CD1c-positive myeloid dendritic cell (primary cell): Measurements from ENCODE around the gene BARX2.
"Not testable (repeated sequence)": the region's sequence is repeated elsewhere in the genome, so short reads cannot be mapped to it uniquely, and the experiment has no call there.

ENCODE experiments used
- DNase-seq: peaks from one replicate; pipeline ENCODE4 v3.0.0-alpha.2; 2016; ENCODE audit errors: extremely low spot score

Gene BARX2, protein sequence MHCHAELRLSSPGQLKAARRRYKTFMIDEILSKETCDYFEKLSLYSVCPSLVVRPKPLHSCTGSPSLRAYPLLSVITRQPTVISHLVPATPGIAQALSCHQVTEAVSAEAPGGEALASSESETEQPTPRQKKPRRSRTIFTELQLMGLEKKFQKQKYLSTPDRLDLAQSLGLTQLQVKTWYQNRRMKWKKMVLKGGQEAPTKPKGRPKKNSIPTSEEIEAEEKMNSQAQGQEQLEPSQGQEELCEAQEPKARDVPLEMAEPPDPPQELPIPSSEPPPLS

DNA sequence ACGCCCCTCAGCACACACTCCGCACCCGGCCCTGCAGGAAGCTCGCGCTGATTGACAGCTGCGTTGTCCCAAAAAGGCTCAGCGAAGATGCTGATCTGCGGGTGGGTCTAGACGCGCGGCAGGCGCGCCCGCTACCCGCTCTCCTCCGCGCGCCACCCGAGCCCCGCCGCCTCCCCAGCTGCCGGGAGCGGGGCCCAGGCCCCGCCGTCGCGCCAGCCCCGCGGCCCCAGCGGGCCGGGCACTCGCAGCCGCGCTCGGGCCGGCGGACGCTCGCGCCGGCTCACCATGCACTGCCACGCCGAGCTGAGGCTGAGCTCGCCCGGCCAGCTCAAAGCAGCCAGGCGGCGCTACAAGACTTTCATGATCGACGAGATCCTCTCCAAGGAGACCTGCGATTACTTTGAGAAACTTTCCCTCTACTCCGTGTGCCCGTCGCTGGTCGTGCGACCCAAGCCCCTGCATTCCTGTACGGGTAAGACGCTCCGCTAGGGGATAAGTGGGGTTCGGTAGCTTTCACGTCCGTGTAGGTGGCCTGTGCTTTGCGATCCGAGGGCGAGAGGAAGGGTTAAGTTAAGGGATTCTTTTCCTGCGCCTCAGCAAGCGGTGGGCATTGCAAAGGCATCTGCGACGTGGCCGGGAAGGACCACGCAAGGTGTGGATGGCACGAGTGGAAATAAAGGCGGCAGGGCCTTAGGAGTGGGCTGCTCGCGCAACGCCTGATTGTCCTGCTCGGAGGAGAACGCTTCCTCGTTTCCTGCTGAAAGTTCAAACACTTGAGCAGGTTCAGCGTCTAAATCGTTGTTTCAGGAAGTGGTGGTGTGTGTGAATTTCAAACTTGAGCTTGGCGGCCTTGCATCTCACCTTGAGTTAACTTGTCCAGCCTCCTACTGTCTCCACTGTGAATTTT lies at the start of gene BARX2:
Gene BARX2 (plus strand): TSS at position 98 of the 907 bp plus-strand sequence. CDS start 188 bp downstream, at position 286.
- no peak for DNase-seq

DNA sequence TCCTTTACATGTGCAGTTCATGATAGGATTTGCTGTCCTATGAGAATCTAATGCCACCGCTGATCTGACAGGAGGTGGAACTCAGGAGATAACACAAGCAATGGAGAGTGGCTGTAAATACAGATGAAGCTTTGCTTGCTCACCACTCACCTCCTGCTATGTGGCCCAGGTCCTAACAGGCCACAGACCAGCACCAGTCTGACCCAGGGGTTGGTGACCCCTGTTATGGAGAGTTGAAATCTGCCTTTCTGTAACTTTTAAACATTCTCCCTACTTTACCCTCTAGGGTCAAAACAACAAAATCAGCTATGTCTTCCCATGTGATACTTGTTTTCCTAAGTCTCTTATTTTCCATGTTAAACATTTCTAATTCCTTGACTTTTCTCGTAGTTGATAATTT lies 48.7 kb upstream of the BARX2 start:
- no peak for DNase-seq

DNA sequence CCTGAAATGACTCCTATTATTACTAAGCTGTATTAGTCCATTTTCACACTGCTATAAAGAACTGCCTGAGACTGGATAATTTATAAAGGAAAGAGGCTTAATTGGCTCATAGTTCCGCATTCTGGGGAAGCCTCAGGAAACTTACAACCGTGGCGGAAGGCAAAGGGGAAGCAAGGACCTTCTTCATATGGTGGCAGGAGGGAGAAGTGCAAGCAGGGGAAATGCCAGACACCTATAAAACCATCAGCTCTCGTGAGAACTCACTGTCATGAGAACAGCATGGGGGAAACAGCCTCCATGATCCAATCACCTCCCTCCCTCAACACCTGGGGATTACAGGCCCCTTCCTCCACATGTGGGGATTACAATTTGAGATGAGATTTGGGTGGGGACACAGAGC lies 47.9 kb upstream of the BARX2 start:
- DNase-seq: peak; percentile 77

DNA sequence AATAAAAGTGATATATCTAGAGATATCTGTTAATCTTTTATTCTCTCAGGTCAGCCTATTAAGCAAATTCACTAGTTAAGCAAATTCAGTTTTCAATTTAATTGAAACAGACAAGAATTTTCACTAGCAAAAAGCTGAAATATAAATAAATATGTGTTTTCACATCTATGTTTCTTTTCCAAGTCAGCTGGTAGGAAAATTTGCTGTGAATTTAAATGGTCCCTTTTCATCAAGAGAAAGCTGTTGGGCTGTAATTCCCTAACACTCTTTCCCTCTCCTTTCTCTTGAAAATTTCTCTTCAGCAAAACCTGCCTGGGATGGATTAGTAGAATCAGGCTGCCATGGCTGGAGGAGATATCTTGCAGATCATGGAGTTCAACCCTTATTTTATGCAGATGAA lies 46.9 kb upstream of the BARX2 start:
- no peak for DNase-seq

DNA sequence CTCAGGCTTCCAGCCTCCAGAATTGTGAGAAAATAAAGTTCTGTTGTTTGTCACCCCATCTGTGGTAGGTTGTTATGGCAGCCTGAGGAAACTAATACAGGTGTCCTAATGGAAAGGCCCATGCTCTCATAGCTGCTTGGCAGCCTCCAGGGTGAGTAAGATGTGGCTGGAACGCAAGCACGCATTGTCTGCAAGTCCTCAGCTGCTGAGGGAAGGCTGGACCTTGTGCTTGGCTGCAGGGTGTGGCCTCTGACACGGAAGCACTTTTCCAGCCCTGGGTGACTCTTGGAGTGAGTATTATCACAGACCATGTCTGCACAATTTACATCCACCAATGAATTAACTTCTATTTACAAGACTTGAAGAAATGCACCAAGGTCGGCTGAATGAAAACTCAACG lies 44.4 kb upstream of the BARX2 start:
- no peak for DNase-seq

DNA sequence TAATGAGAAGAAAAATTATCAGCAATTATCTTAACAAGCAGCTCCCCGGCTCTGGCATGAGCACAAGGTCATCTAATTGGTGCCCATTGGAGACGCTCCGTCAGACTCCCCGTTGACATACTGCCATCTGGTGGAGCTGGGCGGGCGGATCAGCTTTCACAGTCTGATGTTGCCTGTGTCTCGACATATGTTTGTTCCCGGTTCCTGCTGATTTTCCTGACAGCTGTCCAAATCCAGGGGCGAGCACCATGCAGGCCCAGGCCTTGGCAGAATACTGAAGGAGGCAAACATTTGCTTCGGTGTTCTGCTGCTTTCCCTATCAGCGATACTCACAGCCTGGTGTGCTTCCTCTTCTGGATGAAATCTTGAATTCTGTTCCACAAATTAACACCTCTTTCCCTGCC lies 43.8 kb upstream of the BARX2 start:
- DNase-seq: peak; percentile 74

DNA sequence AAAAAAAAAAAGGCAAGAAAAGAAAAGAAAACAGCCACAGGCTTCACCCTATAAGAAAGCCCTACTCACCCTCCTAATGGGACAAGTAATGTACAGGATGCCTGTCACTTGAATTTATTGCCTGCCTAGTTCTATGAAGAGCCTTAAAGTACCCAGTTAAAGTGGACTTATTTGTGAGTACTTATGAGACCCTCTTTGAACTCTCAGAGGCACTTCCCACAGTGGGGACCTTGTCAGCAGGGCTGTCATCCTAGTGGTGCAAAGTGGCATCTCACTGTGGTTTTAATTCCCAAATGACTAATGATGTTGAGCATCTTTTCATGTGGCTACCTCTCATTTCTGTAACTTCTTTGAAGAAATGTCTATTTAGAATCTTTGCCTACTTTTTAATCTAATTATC lies 41.8 kb upstream of the BARX2 start:
- DNase-seq: peak; percentile 11

DNA sequence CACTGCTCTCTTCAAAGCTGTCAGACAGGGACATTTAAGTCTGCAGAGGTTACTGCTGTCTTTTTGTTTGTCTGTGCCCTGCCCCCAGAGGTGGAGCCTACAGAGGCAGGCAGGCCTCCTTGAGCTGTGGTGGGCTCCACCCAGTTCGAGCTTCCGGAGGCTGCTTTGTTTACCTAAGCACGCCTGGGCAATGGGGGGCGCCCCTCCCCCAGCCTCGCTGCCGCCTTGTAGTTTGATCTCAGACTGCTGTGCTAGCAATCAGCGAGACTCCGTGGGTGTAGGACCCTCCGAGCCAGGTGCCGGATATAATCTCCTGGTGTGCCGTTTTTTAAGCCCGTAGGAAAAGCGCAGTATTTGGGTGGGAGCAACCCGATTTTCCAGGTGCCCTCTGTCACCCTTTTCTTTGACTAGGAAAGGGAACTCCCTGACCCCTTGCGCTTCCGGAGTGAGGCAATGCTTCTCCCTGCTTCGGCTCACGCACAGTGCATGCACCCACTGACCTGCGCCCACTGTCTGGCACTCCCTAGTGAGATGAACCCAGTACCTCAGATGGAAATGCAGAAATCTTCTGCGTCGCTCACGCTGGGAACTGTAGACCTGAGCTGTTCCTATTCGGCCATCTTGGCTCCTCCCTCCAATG lies 31.2 kb upstream of the BARX2 start:
- DNase-seq: not testable (repeated sequence)

DNA sequence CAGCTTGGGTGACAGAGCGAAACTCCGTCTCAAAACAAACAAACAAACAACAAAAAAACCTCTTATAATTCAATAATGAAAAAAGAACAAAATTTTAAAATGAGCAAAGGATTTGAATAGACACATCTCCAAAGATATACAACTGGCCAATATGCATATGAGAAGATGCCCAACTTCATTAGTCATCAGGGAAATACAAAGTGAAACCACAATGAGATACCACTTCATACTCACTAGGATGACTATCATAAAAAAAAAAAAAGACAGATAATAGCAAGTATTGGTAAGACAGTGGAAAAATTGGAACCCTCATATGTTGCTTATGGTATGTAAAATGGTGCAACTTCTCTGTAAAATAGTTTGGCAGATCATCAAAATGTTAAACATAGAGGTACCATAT lies 28.7 kb upstream of the BARX2 start:
- DNase-seq: no peak

DNA sequence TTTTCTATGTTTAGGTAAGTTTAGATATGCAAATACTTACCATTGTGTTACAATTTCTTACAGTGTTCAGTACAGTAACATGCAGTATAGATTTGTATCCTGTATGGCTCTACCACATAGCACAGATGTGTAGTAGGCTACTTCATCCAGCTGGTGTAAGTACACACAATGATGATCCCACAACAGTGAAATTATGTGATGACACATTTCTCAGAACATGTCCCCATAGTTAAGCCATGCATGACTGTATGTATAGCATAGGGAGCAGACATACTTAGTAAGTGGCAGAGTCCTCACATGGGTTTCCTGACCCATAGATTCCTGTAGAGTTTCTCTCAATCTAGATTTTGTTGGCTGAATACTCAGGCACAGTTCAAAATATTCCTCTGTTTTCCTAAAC lies 26.8 kb upstream of the BARX2 start:
- DNase-seq: no peak

DNA sequence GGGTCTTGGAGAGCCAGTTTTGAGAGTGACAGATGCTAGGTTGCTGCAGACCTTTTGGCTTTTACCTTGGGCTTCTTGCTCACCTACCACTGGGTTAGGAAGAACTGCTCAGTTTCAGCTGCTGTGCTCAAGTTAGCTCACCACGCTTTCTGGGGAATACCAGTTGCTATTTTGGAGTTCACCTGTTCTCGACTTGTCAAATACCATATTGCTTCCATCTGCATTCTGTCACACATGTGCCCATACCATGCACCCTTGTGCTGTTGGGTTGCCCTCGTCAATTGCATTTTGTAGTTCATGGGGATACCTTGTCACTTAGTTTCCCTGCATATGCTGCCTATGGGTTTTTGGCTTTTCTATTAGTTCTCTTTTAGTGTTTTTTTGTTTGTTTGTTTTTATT lies 23.0 kb upstream of the BARX2 start:
- no peak for DNase-seq

DNA sequence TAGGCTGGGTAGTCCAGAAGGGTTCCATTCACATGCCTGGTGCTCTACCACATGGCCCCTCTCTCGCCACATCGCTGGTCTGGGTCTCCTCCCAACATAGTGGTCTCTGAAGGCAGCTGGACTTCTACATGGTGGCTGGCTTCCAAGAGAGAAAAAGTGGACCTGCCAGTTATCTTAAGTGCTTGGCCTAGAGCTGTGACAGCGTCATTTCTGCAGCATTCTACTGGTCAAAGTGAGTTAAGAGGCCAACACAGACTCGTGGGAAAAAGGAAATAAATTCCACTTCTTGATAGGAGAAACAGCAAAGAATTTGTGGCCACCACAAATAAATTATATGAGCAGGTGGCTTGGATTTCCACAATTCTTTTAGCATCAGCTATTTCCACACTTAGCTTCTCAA lies 21.0 kb upstream of the BARX2 start:
- no peak for DNase-seq

DNA sequence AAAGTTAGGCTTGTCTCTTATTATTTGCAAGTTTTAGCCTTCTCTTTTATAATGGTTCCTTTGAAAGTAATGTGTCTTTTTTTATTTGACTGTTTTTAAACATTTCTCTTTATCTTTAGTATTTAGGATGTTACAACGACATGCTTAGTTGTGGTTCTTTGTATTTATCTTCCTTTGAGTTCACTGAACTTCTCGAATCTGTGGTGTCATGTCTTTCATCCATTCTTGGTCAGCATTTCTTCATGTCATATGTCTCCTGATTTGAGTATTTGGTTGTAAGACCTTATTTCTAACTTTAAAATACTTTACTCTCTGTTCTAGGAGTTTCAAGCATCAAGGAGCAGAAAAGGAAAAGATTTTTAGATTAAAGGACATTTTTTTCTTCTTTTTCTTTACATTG lies 15.9 kb upstream of the BARX2 start:
- no peak for DNase-seq

DNA sequence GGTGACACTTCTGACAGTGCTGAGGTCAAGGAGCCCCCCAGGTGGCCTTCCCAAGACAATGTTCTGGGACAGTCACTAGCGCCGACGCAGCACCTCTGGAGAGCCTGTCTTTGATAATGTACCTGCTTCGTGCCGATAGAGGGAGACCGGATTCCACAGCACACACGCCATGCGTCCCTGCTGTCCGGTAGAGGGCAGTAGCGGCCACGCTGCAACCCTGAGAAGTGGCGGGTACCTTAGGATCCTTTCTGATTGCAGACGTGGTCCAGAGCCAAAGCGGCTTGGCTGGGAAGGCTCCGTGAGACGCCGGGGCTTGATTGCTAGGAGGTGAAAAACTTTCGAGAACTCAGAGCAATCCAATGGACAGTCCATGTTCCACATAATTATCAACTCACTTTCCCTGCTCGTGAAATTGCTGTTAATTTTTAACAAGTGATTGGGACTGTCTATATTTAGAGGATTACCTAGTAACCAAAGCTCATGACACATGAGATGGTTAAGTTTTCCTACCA lies 11.4 kb upstream of the BARX2 start:
- DNase-seq: peak; percentile 75

DNA sequence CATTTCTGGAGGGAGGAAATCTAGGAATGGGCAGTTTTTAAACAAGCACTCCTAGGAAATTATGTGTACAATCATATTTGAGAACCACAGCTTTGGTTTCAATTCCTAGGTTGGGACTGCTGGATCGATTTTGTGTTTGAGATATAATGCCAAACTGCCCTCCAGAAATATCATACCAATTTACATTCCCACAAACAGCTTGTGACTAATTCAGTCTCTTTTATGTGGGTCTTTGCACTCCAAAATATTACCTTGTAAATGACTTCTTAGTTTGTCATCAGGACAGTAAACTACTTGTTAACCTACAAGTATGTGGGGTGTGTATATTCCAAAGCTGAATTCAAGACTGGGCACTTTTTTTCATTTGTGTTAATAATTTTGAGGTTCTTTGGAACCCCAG lies 9.8 kb upstream of the BARX2 start:
- DNase-seq: no peak

DNA sequence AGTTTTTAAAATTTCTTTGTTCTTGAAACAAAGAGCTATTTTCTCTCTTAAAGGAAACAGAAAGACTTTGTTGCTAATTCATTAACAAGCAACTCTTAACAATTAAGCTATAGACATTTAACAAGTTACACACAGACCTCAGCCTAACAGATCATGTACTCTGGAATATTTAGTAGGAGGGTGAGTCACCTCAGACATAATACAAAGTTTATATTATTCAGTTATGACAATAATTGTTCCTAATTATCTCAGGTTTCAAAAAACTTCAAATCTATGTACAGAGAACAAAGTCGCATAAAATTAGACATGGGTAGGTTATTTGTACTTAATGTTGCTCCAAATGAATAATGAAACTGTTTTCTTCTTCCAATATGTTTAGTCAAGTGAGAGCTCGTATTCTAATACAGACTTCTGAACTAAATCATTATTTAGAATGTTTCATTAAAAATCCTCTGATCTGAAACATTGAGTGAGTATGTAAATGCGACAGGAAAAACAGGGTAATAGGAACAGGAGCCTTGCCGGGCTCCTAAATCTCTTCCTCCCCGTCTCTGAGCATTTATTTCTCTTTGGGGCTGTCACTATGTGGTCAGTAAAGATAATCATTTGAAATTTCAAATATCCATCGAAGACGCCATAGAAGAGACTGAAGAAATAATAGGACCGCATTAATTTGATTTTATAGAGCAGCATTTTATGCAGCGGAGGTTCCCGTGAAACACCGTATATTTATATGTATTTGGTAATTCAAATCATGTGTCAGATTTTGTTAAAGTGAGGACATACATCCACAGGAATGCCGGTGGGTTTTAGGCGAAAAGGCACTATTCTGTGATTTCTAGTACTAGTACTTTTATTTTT lies 8.7 kb upstream of the BARX2 start:
- DNase-seq: no peak

DNA sequence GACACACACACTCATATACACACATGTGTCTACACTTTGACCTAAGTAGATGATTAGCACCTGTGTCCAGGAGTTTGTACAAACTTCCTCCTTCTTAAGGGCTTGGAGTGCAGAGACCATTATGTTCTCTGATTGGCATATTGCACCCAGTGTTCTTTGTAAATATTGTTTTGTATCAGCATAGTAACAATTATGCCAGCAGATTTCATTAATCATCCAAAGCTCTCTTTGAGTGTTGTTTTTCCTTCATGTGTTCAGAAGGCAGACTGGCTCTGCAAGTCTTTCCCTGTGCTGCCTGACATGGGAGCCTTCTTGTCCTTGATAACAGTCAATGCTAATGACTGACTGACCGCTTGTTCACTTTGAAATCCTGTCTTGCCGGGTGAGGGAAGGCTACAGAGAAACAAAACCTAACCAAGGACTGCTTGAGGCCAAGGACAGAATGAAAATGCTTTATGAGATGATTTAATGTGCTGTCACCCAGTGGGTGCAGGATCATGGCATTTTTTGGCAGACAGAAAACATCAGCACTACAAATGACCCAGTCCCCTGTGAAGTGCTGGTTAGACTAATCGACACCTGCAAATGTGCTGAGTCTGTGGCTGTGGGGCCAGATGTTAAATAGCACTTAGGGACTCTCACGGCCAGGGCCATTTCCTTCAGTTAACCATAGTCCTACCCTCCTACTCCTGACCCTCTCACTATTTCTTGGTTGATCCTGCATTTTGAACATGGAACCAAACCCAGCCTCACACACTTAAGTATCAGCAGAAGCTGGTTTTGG lies 6.6 kb upstream of the BARX2 start:
- DNase-seq: no peak

DNA sequence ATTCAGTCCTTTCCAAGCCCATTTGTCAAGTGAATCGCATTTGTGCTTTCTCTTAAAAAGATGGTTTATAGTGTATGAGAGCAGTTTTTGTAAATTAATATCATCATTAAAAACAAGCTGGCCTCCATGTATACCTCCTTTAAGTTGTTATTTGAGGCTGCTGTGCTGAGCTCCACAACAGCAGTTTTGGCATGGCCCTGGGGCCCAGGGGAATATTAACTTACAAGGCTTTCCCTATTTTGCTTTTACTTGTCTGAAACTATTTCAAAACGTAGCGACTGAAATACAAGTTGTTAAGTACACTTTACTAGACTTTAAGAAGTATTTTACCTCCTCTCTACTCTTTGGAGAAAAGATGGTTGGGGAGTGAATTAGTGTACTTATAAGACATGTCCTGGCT lies 4.9 kb upstream of the BARX2 start:
- no peak for DNase-seq

DNA sequence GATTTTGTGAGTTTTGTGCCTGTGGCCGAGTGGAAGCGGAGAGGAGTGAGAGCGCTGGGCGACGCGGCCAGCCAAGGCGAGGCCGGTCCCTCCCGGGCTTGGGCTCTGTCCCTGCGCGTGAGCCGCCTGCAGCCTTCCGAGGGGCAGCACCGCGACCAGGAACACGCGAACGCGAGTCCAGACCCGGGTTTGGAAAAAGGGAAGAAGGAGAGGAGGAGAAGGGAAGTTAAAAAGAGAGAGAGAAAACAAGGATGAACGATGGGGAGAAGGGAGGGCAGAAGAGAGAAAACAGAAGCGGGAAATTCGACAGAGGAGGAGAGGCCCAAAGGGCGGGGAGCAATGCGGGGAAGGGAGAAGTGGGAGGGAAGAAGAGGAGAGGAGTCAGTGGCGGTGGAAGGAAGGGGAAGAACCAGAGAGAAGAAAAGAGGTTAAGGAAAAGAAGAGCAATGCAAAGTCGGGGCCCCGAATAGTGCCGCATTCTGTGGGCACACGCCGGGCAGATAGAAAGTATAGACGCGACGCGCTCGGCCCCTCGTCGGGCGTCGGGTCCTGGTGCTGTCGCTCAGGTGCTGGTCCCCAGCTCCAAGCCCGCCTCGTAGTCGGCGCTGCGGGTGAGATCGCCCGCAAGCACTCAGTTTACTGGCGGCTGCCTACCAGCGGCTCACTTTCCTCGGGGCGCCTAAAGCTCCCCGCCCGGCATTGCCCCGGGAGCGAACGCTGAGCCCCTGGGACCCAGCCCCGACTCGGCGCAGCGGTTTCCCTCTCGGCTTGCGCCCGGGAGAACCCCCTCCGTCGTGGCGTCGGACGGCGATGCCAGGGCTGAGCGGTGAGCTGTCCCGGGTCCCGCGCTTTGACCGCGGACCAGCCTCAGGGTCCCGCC lies 2.8 kb upstream of the BARX2 start:
- DNase-seq: no peak

DNA sequence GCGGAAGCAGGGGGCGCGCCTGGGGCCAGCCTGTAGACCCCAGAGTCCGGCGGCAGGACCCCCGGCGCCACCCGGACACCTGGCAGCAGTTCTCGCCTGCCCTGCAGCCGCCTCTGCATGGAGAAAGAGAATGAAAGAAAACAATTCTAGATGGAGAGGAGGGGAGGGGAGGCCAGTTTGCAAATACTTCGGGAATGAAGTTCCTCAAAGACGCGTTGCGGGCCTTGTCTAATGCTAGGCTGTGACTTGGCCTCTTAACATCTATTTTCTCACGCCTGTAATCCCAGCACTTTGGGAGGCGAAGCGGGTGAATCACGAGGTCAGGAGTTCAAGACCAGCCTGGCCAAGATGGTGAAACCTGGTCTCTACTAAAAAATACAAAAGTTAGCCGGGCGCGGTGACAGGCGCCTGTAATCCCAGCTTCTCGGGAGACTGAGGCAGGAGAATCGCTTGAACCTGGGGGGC lies 2.1 kb upstream of the BARX2 start:
- DNase-seq: no peak
